D341Med (cell line): Measurements from ENCODE around the gene RASSF7.
A peak's percentile ranks its signal among the peaks of the same experiment; 100 is the strongest.

Experiments
- DNase-seq: peaks from one replicate; pipeline ENCODE4 v3.0.0; 2012; ENCODE audit warnings: low spot score

RASSF7 gene

DNA sequence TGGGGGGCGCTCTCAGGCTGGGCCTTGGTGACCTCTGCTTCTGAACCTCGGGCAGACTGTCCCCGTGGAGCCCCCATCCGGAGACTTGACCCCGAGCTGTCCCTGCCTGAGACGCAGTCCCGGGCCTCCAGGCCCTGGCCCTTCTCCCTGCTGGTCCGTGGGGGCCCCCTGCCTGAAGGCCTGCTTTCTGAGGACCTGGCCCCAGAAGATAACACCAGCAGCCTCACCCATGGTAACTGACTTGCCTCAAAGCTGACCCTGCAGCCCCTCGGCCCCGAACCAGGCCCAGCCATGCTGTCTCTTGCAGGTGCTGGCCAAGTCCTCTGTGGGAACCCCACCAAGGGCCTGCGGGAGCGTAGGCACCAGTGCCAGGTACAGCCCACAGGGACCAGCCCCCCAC is 9.2 kb upstream of the RASSF7 start:
- no peak for DNase-seq

- DNase-seq = no peak
Measured at GRCh38 chr11:553083-553987, 7.4 kb upstream of the RASSF7 start.

DNA sequence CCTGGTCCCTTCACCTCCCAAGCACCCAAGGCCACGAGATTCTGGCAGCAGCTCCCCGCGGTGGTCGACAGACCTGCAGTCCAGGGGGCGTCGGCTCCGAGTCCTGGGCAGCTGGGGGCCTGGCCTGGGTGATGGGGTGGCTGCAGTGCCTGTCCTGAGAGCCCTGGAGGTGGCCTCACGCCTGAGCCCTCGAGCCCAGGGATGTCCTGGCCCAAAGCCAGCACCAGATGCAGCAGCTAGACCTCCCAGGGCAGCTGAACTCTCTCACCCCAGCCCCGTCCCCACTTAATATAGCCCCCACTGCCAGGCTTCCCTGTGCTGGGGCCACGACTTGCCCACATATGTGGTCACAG is 6.8 kb upstream of the RASSF7 start:
- DNase-seq = no peak

DNA sequence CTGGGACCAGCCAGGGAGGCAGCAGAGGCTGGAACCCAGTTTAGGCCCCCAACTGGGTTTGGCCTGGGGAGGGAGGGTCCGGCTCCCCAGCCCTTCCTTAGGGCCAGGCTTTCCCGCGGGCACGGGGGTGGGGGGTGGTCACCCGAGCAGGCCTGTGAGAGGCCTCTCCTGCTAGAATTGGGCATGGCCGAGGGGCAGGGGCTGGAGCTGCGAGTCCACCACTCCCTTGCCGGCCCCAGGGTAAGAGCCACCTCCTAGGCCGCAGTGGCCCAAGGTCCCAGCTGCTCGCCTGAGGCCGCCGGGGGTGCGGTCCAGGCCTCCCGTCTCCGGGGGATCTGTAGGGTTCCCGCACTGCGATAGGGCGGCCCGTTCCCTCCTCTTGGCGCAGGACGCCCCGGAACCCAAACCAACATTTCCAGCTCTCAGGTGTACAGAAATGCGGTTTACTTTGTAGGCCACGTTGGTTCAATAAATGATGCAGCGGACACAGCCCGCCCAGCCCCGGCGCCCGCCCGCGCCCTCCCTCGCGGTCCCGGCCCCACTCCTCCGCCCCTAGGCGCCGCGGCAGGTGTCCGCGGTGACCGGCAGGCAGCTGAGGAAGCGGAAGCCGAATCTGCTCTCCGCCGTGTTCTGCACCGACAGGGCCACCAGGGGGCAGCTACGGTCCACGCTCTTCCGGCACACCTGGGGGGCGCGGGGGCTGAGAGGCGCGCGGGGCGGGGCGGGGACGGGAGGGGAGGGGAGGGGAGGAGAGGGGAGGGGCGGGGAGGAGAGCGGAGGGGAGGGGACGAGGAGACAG is 6.1 kb upstream of the RASSF7 start:
- peak; percentile 89 for DNase-seq

- no peak for DNase-seq
Measured at GRCh38 chr11:555227-555779, 5.5 kb upstream of the RASSF7 start.

DNA sequence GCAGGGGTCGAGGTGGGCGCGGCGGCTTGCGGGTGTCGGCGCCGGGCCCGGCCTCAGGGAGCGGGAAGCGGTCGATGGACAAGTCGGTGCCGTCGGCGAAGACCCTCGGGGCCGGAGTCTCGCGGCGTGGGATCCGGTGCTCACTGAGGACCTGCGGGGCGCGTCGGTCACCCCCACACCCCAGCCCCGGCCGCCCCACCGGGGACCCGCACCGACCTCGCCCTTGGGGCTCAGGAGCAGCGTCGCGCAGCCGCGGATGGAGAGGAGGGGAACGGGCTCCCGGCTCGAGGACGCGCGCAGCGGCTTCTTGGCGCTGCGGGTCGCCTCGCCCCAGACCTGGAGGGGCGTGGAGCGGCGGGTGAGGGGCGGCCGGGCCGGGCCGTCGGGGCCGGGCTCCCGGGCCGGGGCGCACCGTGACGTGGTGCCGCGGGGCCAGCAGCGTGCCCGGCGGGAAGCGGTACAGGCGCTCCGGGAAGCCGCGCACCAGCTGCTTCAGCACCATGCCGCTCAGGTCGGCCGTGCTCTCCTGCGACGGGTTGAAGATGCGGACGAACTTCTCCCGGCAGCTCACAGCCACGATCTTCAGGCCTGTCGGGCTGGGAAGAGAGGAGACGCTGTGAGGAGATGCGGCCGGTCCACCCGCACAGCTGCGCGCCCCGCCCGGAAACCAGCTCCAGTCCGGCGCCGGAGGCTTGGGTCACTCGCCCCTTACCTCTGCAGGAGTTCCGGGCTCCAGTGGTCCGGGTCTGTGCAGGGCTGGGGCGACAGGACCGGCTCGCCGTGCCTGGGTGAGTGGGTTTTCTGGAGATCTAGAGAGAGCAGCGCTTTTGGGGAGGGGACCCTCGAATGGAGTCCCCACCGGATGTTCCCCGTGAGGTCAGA is 4.7 kb upstream of the RASSF7 start:
- no peak for DNase-seq

DNA sequence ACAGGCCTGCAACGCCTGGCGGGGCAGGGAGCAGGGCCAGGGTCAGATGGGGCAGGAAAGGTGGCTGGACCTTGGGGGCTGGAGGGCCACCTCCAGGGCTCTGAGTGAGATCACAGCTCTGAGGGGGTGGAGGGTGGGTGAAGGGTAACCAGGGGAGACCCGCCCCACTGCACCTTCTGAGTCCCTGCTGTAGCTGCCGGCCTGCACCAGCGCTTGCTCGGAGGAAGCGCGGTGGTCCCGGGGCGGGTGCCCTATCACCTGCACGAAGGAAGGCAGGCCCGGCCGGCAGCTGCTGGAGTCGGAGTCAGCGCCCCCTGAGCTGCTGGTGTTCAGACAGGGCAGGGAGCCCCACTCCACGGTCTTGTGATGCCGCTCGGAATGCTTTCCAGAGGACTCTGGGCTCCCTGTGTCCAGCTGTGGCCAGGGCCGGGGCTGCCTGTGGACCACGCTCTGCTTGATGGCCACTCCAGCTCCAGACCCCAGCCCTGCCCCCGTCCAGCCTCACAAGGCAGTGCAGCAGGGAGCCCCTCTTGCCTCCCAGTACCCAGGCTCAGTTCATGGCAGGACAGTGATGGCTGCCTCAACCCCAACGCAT is 4.0 kb upstream of the RASSF7 start:
- DNase-seq = no peak

- DNase-seq = no peak
Measured at GRCh38 chr11:557328-558132, 3.2 kb upstream of the RASSF7 start.

- DNase-seq = no peak
Measured at GRCh38 chr11:558503-558902, 2.3 kb upstream of the RASSF7 start.

GRCh38 chr11:559020-559620 is 1.6 kb upstream of the RASSF7 start:
- no peak for DNase-seq

- no peak for DNase-seq
Measured at GRCh38 chr11:559712-560304, 962 bp upstream of the RASSF7 start.

DNA sequence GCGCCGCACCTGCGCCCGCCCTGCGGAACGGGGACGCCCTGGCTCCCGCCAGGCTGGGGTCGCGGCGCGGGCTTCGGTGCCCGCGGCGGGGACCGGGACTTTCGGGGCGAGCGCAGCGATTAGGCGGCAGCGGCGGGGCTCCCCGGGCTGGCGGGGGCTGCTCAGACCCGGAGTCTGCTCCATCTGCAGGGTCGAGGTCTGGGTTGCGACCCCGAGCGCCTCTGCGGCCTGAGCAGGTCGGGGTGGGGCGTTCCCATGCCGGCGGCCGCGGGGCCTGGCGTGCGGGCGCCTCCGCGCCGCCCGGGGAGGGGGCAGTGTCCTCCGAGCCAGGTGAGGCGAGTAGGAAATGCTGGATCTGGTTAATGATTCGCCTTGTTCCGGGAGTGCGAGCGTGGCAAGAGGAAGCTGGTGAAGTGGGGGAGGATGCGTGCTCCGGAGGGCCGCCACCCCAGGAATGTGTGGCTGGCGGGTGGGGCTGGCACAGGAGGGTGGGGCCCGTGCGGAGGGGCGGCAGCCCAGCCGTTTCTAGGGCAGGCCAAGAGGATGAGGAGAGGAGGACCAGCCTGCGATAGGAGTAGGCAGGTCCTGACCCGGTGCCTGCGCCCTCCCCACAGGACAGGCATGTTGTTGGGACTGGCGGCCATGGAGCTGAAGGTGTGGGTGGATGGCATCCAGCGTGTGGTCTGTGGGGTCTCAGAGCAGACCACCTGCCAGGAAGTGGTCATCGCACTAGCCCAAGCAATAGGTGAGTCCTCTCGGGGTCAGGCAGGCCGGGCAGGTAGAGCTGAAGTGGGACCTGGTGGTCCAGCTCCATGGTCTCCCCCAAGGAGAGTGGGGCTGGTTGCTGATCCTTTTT is 606 bp downstream of the RASSF7 start:
- DNase-seq = no peak

- DNase-seq = no peak
Measured at GRCh38 chr11:562046-562645, 1.4 kb downstream of the RASSF7 start.

GRCh38 chr11:563066-563811 is 2.5 kb downstream of the RASSF7 start:
- no peak for DNase-seq

DNA sequence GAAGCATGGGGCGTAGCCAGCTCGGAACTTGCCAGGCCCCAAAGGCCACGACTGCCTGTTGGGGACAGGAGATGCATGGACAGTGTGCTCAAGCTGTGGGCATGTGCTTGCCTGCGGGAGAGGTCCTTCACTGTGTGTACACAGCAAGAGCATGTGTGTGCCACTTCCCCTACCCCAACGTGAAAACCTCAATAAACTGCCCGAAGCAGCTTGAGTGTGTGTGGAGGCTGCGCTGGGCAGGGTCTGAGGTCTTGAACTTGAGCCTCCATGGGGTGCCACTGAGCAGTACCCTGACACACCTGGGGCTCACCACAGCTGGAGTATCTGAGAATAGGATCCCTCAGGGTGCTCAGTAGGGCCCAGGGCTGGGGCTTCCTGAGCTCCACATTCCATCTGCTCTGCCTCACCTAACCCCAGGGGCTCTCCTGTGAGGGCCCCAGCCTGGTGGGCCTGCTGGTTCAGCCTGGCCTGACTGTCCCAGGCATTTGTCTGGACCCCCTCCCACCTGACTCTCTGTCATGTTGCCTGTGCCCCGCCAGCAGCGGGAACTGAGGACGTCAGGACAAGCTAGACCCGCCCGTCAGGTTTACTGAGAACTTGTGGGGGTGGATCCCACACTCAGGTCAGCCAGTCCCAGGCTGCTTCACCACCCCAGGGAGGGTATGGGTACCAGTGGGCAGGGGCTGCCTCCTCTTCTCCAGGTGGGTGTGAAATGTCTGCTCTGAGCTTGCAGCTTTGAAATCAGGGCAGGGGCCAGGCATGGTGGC is 3.2 kb downstream of the RASSF7 start:
- no peak for DNase-seq

DNA sequence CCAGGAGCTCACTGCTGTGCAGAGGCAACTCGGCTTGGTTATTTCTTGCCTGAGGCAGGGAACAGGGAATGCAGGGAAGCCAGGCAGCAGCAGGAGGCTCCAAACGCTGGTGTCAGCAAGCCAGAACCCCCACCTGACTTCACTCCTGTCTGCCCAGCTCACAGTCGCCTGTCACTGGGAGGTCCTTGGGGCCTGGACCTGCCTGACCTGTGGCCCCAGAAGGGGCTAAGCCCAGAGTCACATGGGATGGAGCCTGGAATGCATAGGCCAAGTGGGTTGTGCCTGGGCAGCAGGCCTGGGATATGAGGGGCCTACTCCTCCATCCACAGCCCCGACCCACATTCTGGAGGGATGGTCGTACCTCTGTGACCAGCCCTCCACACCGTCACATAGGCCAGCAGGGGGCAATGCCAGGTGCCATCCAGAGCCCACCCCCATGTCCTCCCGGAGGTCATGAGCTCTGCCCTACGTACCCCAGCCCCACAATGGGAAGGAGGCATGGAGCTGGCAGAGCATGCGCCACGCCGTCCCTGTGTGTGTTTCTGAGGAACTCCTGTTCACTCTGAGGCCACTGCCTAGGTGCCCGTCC is 5.2 kb downstream of the RASSF7 start:
- DNase-seq = no peak
